Measurements from ENCODE around the gene GIMAP2.
A peak's percentile ranks its signal among the peaks of the same experiment; 100 is the strongest.
"Not testable (repeated sequence)": the region's sequence is repeated elsewhere in the genome, so short reads cannot be mapped to it uniquely, and the experiment has no call there.

GIMAP2 gene

DNA sequence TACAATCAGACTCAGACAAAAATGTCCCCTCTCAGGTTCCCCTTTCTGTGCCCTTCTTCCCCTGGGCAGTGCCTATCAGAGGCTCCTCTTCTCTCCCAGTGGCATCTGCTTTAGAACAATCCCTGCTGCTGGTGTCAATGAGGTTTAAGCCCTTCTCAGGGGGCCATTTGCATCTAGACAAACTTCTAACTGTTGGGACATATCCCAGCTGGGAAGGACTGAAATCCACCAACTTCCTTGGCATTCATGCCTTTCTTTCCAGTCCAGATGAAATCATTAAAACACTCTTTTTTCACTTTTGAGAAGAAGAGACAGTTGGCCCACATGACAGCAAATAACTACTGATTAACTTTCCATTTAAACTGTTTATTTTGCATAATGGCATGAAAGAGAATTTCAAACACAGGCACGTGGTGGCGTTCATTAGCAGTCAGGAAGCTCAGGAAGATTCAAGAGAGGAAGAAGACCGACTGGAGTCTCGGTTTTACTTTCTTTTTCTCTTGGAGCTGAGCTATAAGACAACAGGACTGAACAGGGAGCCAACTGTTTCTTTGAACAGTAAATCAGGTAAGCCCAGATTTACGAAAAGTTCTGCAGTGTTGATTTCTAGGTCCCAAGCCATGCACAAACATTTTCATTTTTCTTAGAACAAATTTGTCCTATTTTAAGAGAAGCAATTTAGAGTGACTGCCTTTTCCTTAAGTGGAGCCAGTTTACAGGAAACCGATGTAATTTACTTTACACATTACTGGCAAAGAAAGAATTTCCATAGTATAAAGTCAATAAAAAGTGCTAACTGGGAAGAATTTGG, at the start of gene GIMAP2:
GIMAP2 (plus strand) TSS at position 488 of the 811 bp plus-strand sequence. CDS start 1,354 bp downstream, outside the sequence.
- peak within 1 kb of the TSS; percentile 92 for H3K4me3 ChIP-seq (ENCODE audit: low read length)
- TF ChIP-seq ZNF274 (IDR thresholded peaks at IDR 0.05; ENCODE audit: low read depth, low read length), result no peak

DNA sequence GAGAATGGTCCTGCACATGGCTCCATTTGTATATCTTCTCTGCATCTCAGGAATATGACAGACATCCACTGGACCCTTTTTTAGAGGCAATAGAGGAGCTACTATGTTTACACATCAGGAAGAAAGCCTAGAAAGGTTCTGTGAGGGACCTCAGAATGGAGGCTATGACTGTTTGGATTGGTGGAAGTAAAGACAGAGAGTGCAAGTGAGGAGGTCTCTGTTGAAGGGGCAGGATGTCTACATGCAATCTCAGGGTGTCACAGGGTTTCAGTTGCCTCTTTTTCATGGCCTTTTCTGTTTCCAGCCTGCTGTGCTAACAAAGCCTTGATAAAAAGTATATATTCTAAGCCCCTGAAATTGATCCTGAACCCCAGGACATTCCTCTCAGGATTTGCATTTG, 43.7 kb upstream of the GIMAP2 start:
- no peak for TF ChIP-seq ZNF274 (IDR thresholded peaks at IDR 0.05; ENCODE audit: low read depth, low read length)
- H3K4me3 ChIP-seq (ENCODE audit: low read length), result no peak overlapping the region

- no peak for TF ChIP-seq ZNF274 (IDR thresholded peaks at IDR 0.05; ENCODE audit: low read depth, low read length)
- H3K4me3 ChIP-seq (ENCODE audit: low read length), result no peak overlapping the region
Measured at GRCh38 chr7:150642926-150643325, 42.6 kb upstream of the GIMAP2 start.

DNA sequence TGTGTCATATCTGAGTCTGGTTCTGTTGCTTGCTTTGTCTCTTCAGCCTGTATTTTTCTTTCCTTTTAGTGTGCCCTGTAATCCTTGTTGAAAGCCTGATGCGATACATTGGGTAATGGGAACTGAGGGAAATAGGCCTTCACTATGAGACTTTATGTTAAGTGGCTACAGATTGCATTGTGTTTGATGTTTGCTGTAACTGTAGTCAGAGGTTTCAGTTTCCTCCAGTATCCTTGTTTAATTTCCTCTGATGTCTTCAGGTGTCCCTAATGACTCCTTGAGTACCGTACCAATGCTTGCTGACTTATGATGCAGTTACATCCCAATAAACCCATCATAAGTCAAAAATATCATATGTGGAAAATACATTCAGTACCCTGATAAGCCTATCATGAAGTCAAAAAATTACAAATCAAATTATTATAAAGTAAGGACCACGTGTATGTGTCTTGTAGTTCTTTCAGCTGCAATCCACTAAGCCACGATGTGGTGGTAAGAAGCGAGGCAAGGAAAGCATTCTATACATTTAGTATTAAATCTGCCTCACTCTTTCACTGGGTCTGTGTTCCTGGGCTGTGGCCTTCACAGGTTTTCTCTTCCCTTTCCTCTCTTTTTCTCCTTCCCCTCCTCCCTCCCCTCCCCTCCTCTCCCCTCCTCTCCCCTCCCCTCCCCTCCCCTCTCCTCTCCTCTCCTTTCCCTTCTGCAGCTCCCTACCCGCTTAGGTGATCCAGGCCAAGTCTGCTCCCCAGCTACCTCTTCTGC, 40.1 kb upstream of the GIMAP2 start:
- H3K4me3 ChIP-seq (ENCODE audit: low read length), result no peak overlapping the region
- TF ChIP-seq ZNF274 (IDR thresholded peaks at IDR 0.05; ENCODE audit: low read depth, low read length), result no peak

DNA sequence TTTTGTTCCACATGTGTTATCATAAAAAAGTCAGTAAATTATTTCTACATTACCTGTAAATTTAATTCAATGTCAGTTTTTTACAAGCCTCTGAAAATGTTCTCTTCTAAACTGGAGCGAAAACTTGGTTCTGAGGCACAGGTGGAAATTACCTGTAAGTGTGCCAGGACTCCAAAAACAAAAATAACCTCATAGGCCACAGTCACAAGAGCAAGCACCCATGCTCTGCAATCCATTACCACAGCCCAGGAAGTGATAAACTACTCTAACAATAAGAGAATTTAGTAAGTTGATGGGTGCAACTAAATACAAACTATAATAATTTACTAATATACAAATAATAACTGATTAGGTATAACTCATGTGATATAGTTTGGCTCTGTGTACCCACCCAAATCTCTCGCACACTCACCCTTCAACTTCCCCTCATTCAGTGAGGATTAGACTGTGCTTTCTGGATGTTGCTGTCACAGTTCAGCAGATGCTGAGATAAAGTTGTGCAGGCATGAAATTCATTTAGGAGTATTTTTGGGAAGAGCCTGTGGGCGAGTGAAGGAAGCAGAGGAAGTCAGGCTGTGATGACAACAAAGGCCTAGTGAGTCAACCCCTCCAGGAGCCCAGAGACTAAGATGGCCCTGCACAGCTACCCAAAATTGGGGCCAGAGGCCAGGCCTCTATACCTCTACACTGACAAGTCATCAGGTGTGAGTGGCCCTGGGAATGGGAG, 37.0 kb upstream of the GIMAP2 start:
- no peak for TF ChIP-seq ZNF274 (IDR thresholded peaks at IDR 0.05; ENCODE audit: low read depth, low read length)
- H3K4me3 ChIP-seq (ENCODE audit: low read length), result no peak overlapping the region

DNA sequence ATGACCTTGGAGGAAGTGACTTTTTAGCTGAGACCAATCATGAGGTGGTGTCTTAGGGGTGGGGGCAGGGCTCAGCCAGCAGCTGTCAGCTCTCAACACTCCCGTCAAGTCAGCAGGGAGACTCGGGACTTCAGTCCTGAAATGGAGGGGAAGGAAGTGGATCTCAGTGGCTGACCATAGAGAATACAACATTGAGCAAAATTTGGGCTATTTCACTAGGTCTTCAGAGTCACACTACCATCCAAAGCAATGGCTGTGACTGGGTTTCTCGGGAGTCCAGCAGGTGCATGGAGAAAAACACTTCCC, 36.5 kb upstream of the GIMAP2 start:
- TF ChIP-seq ZNF274 (IDR thresholded peaks at IDR 0.05; ENCODE audit: low read depth, low read length), result no peak

GRCh38 chr7:150654692-150655091, 30.8 kb upstream of the GIMAP2 start:
- no peak for TF ChIP-seq ZNF274 (IDR thresholded peaks at IDR 0.05; ENCODE audit: low read depth, low read length)
- no peak overlapping the region for H3K4me3 ChIP-seq (ENCODE audit: low read length)

More for the DNA sequence above, 36.5 kb upstream of the GIMAP2 start:
- no peak overlapping the region for H3K4me3 ChIP-seq (ENCODE audit: low read length)

- H3K4me3 ChIP-seq (ENCODE audit: low read length), result no peak overlapping the region
- TF ChIP-seq ZNF274 (IDR thresholded peaks at IDR 0.05; ENCODE audit: low read depth, low read length), result no peak
Measured at GRCh38 chr7:150656047-150656446, 29.5 kb upstream of the GIMAP2 start.

GRCh38 chr7:150657526-150657925, 28.0 kb upstream of the GIMAP2 start:
- TF ChIP-seq ZNF274 (IDR thresholded peaks at IDR 0.05; ENCODE audit: low read depth, low read length), result no peak
- H3K4me3 ChIP-seq (ENCODE audit: low read length), result no peak overlapping the region

DNA sequence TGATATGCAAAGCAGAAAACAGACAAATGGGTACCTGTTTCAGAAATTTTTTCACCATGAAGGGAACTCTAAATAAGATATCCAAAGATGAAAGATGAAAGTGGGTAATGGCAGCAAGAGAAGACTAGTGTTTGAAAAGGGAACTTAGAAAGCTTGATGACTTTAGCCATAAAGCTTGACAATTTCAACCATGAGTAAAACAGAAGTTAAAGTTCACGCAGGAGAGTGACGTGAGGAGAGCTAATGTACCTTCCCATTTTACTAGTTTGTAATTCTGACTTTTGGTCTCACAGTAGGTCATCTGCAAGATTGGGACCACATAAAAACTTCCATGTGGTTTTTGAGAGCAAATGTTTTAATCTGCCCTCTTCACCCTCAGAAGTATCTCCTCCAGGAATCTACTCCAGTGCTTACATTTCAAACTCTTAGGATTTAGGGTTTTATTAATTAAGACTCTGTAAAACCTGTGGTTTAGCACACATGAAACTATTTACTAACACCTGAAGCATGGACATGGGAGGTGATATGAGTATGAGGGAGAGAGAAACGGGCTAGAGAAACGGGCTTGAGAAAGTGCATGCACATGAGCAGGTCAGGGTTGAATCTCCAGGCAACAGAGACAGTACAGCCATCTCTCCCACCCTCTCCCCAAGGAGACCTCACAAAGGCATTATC, 24.4 kb upstream of the GIMAP2 start:
- no peak overlapping the region for H3K4me3 ChIP-seq (ENCODE audit: low read length)
- no peak for TF ChIP-seq ZNF274 (IDR thresholded peaks at IDR 0.05; ENCODE audit: low read depth, low read length)

DNA sequence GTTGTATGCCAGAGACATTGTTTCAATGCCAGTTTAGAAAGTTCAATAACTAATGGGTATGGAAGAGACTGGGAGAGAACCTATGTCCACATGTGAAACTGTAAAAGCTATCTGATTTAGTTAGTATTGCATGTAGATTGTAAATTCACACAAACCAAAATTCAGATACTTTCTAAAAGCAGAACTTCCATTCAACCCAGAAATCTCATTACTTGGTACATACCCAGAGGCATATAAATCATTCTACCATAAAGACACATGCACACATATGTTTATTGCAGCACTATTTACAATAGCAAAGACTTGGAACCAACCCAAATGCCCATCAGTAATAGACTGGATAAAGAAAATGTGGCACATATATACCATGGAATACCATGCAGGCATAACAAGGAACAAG, 22.7 kb upstream of the GIMAP2 start:
- H3K4me3 ChIP-seq (ENCODE audit: low read length), result not testable (repeated sequence)

DNA sequence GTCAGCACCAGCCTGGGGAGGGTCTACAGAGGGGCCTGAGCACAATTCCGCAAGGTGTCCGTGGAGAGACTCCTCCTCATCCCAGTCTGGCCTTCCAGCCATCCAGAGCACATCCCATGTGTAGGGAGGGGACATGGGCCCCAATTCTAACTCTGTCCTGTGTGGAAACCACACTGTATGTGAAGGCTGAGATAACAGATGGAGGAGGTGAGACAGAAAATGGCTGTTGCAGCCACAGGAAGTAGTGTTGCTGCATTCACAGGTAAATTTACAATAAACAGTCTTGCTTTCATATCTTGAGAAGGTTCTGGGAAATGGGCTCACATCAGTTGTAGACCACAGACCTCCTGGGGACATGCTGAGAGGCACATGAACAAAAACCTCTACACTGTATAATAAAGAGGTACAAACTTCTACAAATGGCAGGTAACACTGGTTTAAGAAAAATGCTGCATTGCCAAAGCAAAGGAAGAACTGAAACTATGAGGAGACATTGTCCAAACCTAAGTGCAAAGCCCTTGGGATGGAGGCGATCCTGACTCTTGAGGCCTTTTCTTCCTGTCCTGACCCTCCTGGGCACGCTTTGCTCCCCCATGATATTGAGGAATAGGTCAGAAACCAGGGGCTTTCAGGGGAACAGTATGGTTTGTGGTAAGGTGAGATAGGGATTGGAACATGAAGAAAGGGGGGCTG, 21.6 kb upstream of the GIMAP2 start:
- no peak for TF ChIP-seq ZNF274 (IDR thresholded peaks at IDR 0.05; ENCODE audit: low read depth, low read length)
- no peak overlapping the region for H3K4me3 ChIP-seq (ENCODE audit: low read length)

DNA sequence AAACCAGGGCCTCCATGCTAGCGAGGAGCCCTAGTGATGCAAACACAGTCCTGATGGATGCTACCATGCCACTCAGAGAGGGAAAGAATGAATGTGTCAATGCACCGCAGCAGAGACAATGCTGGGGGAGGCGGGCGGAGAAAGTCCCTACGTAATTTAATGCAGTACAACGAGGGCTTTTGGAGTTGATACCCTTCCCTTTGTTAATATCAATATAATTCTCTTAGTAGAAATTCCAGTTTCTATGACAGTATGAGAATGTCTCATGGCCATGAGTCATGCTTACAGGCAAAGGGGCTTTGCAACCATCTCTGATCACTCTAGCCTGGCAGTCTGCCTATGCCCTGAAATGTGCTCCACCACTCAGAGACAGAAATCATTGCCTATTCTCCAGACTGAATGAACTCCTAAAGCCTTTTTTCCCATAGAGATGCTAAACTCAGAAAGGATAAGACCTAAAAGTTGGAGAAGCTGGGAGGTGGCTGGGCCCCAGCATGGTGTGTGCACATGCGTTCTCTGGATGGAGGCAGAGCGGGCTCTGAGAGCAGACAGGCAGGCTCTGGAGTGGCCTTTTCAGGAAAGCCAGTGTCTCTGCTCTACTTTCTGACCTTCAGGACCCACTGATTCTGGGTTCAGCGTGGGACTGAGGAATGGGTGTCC, 20.3 kb upstream of the GIMAP2 start:
- H3K4me3 ChIP-seq (ENCODE audit: low read length), result no peak overlapping the region
- TF ChIP-seq ZNF274 (IDR thresholded peaks at IDR 0.05; ENCODE audit: low read depth, low read length), result no peak

All from GM08714 (cell line).